ENCODE measurements around the gene SIDT2.
"Not testable (repeated sequence)": the region's sequence is repeated elsewhere in the genome, so short reads cannot be mapped to it uniquely, and the experiment has no call there.

Gene SIDT2

DNA sequence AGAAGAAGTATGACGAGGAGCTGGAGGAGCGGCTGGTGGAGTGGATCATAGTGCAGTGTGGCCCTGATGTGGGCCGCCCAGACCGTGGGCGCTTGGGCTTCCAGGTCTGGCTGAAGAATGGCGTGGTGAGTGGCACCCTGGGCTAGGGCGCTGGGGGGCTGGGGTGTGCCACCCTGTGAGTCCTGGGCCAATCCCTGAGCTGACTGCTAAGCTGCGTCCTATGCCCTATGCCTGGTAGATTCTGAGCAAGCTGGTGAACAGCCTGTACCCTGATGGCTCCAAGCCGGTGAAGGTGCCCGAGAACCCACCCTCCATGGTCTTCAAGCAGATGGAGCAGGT, 24.5 kb downstream of the SIDT2 start:
- H3K4me1 ChIP-seq (ENCODE audit: control insufficient read depth in 1 of 2, insufficient read depth in 2 of 2, low read length in 2 of 2) = peaks cover 6% of the 10 kb centered on the region in 2 donors
- H3K9ac ChIP-seq (ENCODE audit: low read depth in 1 of 2, low read length in 2 of 2) = no peak overlapping the region
- H3K36me3 ChIP-seq (ENCODE audit: control insufficient read depth in 1 of 2, insufficient read depth in 2 of 2, low read length in 2 of 2) = peaks cover 8 to 31% of the 10 kb centered on the region in 2 donors
- no peak overlapping the region for H3K27ac ChIP-seq (ENCODE audit: low read depth, low read length)
- no peaks in the 10 kb centered on the region for H3K9me3 ChIP-seq (ENCODE audit: control insufficient read depth in 1 of 2, low read length in 2 of 2)
- H3K4me3 ChIP-seq (ENCODE audit: low read depth in 1 of 2, low read length in 2 of 2) = no peak overlapping the region
- no peaks in the 10 kb centered on the region for H3K27me3 ChIP-seq (ENCODE audit: control insufficient read depth in 1 of 2, insufficient read depth in 2 of 2, low read length in 2 of 2)

DNA sequence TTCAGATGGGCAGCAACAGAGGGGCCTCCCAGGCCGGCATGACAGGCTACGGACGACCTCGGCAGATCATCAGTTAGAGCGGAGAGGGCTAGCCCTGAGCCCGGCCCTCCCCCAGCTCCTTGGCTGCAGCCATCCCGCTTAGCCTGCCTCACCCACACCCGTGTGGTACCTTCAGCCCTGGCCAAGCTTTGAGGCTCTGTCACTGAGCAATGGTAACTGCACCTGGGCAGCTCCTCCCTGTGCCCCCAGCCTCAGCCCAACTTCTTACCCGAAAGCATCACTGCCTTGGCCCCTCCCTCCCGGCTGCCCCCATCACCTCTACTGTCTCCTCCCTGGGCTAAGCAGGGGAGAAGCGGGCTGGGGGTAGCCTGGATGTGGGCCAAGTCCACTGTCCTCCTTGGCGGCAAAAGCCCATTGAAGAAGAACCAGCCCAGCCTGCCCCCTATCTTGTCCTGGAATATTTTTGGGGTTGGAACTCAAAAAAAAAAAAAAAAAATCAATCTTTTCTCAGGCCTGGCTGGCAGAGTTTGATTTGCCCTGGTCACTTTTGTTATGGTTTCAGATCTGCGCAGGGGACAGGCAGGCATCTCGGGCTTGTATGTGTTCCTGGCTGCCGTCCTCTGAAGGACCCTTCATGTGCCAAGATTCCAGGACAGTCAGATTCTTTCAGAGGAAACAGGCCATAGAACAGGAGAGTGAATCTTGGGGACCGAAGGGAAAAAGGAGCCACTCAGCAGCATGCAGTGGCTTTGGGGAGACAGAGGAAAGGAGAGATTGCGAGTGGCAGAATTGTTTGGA, 25.9 kb downstream of the SIDT2 start:
- H3K9ac ChIP-seq (ENCODE audit: low read depth in 1 of 2, low read length in 2 of 2) = no peak overlapping the region
- H3K4me3 ChIP-seq (ENCODE audit: low read depth in 1 of 2, low read length in 2 of 2) = no peak overlapping the region
- H3K9me3 ChIP-seq (ENCODE audit: control insufficient read depth in 1 of 2, low read length in 2 of 2) = no peaks in the 10 kb centered on the region
- no peak overlapping the region for H3K27ac ChIP-seq (ENCODE audit: low read depth, low read length)
- peaks cover 0 to under 1% of the 10 kb centered on the region in 2 donors for H3K4me1 ChIP-seq (ENCODE audit: control insufficient read depth in 1 of 2, insufficient read depth in 2 of 2, low read length in 2 of 2)
- no peaks in the 10 kb centered on the region for H3K27me3 ChIP-seq (ENCODE audit: control insufficient read depth in 1 of 2, insufficient read depth in 2 of 2, low read length in 2 of 2)
- peaks cover 8 to 31% of the 10 kb centered on the region in 2 donors for H3K36me3 ChIP-seq (ENCODE audit: control insufficient read depth in 1 of 2, insufficient read depth in 2 of 2, low read length in 2 of 2)

- Histone ChIP-seq H3K27ac (ENCODE audit: low read depth, low read length) (no peak overlapping the region), H3K9ac (ENCODE audit: low read depth in 1 of 2, low read length in 2 of 2) (no peak overlapping the region), H3K9me3 (ENCODE audit: control insufficient read depth in 1 of 2, low read length in 2 of 2) (no peaks in the 10 kb centered on the region), H3K27me3 (ENCODE audit: control insufficient read depth in 1 of 2, insufficient read depth in 2 of 2, low read length in 2 of 2) (no peaks in the 10 kb centered on the region), H3K4me3 (ENCODE audit: low read depth in 1 of 2, low read length in 2 of 2) (no peak overlapping the region), H3K36me3 (ENCODE audit: control insufficient read depth in 1 of 2, insufficient read depth in 2 of 2, low read length in 2 of 2) (peaks cover 6 to 31% of the 10 kb centered on the region in 2 donors), H3K4me1 (ENCODE audit: control insufficient read depth in 1 of 2, insufficient read depth in 2 of 2, low read length in 2 of 2) (no peaks in the 10 kb centered on the region)
These were observed 26.8 kb downstream of the SIDT2 start for GRCh38 chr11:117205211-117205818.

- H3K9ac ChIP-seq (ENCODE audit: low read depth in 1 of 2, low read length in 2 of 2); H3K4me3 ChIP-seq (ENCODE audit: low read depth in 1 of 2, low read length in 2 of 2); H3K9me3 ChIP-seq (ENCODE audit: control insufficient read depth in 1 of 2, low read length in 2 of 2); H3K27me3 ChIP-seq (ENCODE audit: control insufficient read depth in 1 of 2, insufficient read depth in 2 of 2, low read length in 2 of 2); H3K27ac ChIP-seq (ENCODE audit: low read depth, low read length); H3K4me1 ChIP-seq (ENCODE audit: control insufficient read depth in 1 of 2, insufficient read depth in 2 of 2, low read length in 2 of 2): not testable (repeated sequence)
- peaks cover 6 to 31% of the 10 kb centered on the region in 2 donors for H3K36me3 ChIP-seq (ENCODE audit: control insufficient read depth in 1 of 2, insufficient read depth in 2 of 2, low read length in 2 of 2)
These were observed 27.6 kb downstream of the SIDT2 start for GRCh38 chr11:117206111-117206510.

- not testable (repeated sequence) for H3K27ac ChIP-seq (ENCODE audit: low read depth, low read length); H3K4me3 ChIP-seq (ENCODE audit: low read depth in 1 of 2, low read length in 2 of 2); H3K9me3 ChIP-seq (ENCODE audit: control insufficient read depth in 1 of 2, low read length in 2 of 2); H3K27me3 ChIP-seq (ENCODE audit: control insufficient read depth in 1 of 2, insufficient read depth in 2 of 2, low read length in 2 of 2); H3K9ac ChIP-seq (ENCODE audit: low read depth in 1 of 2, low read length in 2 of 2); H3K4me1 ChIP-seq (ENCODE audit: control insufficient read depth in 1 of 2, insufficient read depth in 2 of 2, low read length in 2 of 2)
- H3K36me3 ChIP-seq (ENCODE audit: control insufficient read depth in 1 of 2, insufficient read depth in 2 of 2, low read length in 2 of 2) = peaks cover 6 to 38% of the 10 kb centered on the region in 2 donors
These were observed 28.3 kb downstream of the SIDT2 start for GRCh38 chr11:117206859-117207258.

DNA sequence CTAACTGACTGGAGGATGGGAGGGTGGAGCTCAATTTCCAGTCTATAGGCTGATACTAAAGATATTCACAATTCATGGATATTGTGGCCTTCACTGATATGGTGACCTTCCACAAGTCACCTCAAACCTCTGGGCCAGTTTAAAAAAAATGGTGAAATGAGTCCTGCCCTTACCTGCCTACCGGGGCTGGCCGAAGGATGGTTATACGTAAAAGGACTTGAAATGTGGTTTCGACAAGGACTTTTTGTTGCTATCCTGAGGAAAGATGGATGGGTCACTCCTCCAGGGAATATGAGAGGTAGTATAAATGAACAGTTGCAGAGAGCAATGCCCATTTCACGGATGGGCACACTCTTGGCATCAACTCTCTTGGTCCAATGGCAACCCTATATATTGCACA, 28.9 kb downstream of the SIDT2 start:
- H3K4me3 ChIP-seq (ENCODE audit: low read depth in 1 of 2, low read length in 2 of 2); H3K27me3 ChIP-seq (ENCODE audit: control insufficient read depth in 1 of 2, insufficient read depth in 2 of 2, low read length in 2 of 2); H3K27ac ChIP-seq (ENCODE audit: low read depth, low read length); H3K9ac ChIP-seq (ENCODE audit: low read depth in 1 of 2, low read length in 2 of 2); H3K9me3 ChIP-seq (ENCODE audit: control insufficient read depth in 1 of 2, low read length in 2 of 2); H3K4me1 ChIP-seq (ENCODE audit: control insufficient read depth in 1 of 2, insufficient read depth in 2 of 2, low read length in 2 of 2): not testable (repeated sequence)
- peaks cover 6 to 40% of the 10 kb centered on the region in 2 donors for H3K36me3 ChIP-seq (ENCODE audit: control insufficient read depth in 1 of 2, insufficient read depth in 2 of 2, low read length in 2 of 2)

GRCh38 chr11:117208710-117209109, 30.2 kb downstream of the SIDT2 start:
- H3K9me3 ChIP-seq (ENCODE audit: control insufficient read depth in 1 of 2, low read length in 2 of 2); H3K4me1 ChIP-seq (ENCODE audit: control insufficient read depth in 1 of 2, insufficient read depth in 2 of 2, low read length in 2 of 2); H3K4me3 ChIP-seq (ENCODE audit: low read depth in 1 of 2, low read length in 2 of 2); H3K27ac ChIP-seq (ENCODE audit: low read depth, low read length); H3K27me3 ChIP-seq (ENCODE audit: control insufficient read depth in 1 of 2, insufficient read depth in 2 of 2, low read length in 2 of 2); H3K9ac ChIP-seq (ENCODE audit: low read depth in 1 of 2, low read length in 2 of 2): not testable (repeated sequence)
- H3K36me3 ChIP-seq (ENCODE audit: control insufficient read depth in 1 of 2, insufficient read depth in 2 of 2, low read length in 2 of 2) = peaks cover 13 to 43% of the 10 kb centered on the region in 2 donors

- H3K27me3 ChIP-seq (ENCODE audit: control insufficient read depth in 1 of 2, insufficient read depth in 2 of 2, low read length in 2 of 2); H3K4me1 ChIP-seq (ENCODE audit: control insufficient read depth in 1 of 2, insufficient read depth in 2 of 2, low read length in 2 of 2); H3K4me3 ChIP-seq (ENCODE audit: low read depth in 1 of 2, low read length in 2 of 2); H3K9me3 ChIP-seq (ENCODE audit: control insufficient read depth in 1 of 2, low read length in 2 of 2); H3K9ac ChIP-seq (ENCODE audit: low read depth in 1 of 2, low read length in 2 of 2); H3K27ac ChIP-seq (ENCODE audit: low read depth, low read length): not testable (repeated sequence)
- H3K36me3 ChIP-seq (ENCODE audit: control insufficient read depth in 1 of 2, insufficient read depth in 2 of 2, low read length in 2 of 2) = peaks cover 9 to 42% of the 10 kb centered on the region in 2 donors
These were observed 31.0 kb downstream of the SIDT2 start for GRCh38 chr11:117209351-117210125.

- Histone ChIP-seq H3K4me3 (ENCODE audit: low read depth in 1 of 2, low read length in 2 of 2) (no peak overlapping the region), H3K9ac (ENCODE audit: low read depth in 1 of 2, low read length in 2 of 2) (no peak overlapping the region), H3K36me3 (ENCODE audit: control insufficient read depth in 1 of 2, insufficient read depth in 2 of 2, low read length in 2 of 2) (peaks cover 13 to 36% of the 10 kb centered on the region in 2 donors), H3K27me3 (ENCODE audit: control insufficient read depth in 1 of 2, insufficient read depth in 2 of 2, low read length in 2 of 2) (no peaks in the 10 kb centered on the region), H3K27ac (ENCODE audit: low read depth, low read length) (no peak overlapping the region), H3K9me3 (ENCODE audit: control insufficient read depth in 1 of 2, low read length in 2 of 2) (no peaks in the 10 kb centered on the region), H3K4me1 (ENCODE audit: control insufficient read depth in 1 of 2, insufficient read depth in 2 of 2, low read length in 2 of 2) (no peaks in the 10 kb centered on the region)
These were observed 32.1 kb downstream of the SIDT2 start for GRCh38 chr11:117210620-117211019.

DNA sequence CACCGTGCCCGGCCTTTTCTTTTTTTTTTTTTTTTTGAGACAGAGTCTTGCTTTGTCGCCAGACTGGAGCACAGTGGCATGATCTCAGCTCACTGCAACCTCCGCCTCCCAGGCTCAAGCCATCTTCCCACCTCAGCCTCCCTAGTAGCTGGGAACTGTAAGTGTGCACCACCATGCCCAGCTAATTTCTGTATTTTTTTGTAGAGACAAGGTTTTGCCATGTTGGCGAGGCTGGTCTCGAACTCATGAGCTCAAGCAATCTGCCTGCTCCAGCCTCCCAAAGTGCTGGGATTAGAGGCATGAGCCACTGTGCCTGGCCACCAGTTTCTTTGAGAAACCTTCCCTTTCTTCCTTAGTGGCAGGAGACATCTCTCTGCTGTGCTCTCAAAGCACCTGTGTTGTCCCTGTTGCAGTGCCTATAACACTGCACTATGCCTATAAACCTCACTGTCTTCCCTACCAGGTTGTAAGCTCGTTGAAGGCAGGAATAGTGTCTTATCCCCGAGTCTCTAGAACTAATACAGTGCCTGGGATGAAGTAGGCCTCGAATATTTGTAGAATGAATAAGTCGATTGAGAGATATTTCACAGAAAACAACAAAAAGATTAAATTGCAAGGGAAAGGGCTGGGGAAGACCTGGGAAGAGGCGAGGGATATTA, 34.3 kb downstream of the SIDT2 start:
- no peak overlapping the region for H3K4me3 ChIP-seq (ENCODE audit: low read depth in 1 of 2, low read length in 2 of 2)
- H3K36me3 ChIP-seq (ENCODE audit: control insufficient read depth in 1 of 2, insufficient read depth in 2 of 2, low read length in 2 of 2) = peaks cover 24 to 53% of the 10 kb centered on the region in 2 donors
- no peaks in the 10 kb centered on the region for H3K4me1 ChIP-seq (ENCODE audit: control insufficient read depth in 1 of 2, insufficient read depth in 2 of 2, low read length in 2 of 2)
- no peak overlapping the region for H3K9ac ChIP-seq (ENCODE audit: low read depth in 1 of 2, low read length in 2 of 2)
- no peak overlapping the region for H3K27ac ChIP-seq (ENCODE audit: low read depth, low read length)
- no peaks in the 10 kb centered on the region for H3K9me3 ChIP-seq (ENCODE audit: control insufficient read depth in 1 of 2, low read length in 2 of 2)
- no peaks in the 10 kb centered on the region for H3K27me3 ChIP-seq (ENCODE audit: control insufficient read depth in 1 of 2, insufficient read depth in 2 of 2, low read length in 2 of 2)
